ENCODE data around the gene ITGA1. TPM values are rescaled to one million over a fixed set of nuclear protein-coding genes. Genes with fewer than 3 reads are reported as not detected.
"Not testable (repeated sequence)": the region's sequence is repeated elsewhere in the genome, so short reads cannot be mapped to it uniquely, and the experiment has no call there.

The ITGA1 gene
- total RNA-seq, 1 donor from 2014 or later: 33.5 TPM

GRCh38 chr5:52861368-52861767, 73.7 kb downstream of the ITGA1 start:
- TF ChIP-seq CTCF (IDR thresholded peaks at IDR 0.05; ENCODE audit: unreplicated experiment): no peak
- Mint-ChIP-seq H3K9me3 (ENCODE audit: unreplicated experiment) (no peaks in the 10 kb centered on the region), H3K27me3 (ENCODE audit: unreplicated experiment) (no peaks in the 10 kb centered on the region), H3K36me3 (ENCODE audit: low read depth, unreplicated experiment) (no peaks in the 10 kb centered on the region), H3K27ac (ENCODE audit: unreplicated experiment) (no peak overlapping the region), H3K4me1 (ENCODE audit: unreplicated experiment) (no peaks in the 10 kb centered on the region), H3K4me3 (ENCODE audit: unreplicated experiment) (no peak overlapping the region)
- no peak for DNase-seq (ENCODE audit: low spot score)

- no peak for DNase-seq (ENCODE audit: low spot score)
- Mint-ChIP-seq H3K4me1 (ENCODE audit: unreplicated experiment) (peaks cover 3% of the 10 kb centered on the region), H3K4me3 (ENCODE audit: unreplicated experiment) (no peak overlapping the region)
Measured at GRCh38 chr5:52863715-52864290, 76.1 kb downstream of the ITGA1 start.

GRCh38 chr5:52864371-52864770, 76.7 kb downstream of the ITGA1 start:
- Mint-ChIP-seq H3K4me1 (ENCODE audit: unreplicated experiment) (peaks cover 3% of the 10 kb centered on the region), H3K27me3 (ENCODE audit: unreplicated experiment) (peaks cover 2% of the 10 kb centered on the region), H3K4me3 (ENCODE audit: unreplicated experiment) (no peak overlapping the region), H3K27ac (ENCODE audit: unreplicated experiment) (no peak overlapping the region), H3K9me3 (ENCODE audit: unreplicated experiment) (no peaks in the 10 kb centered on the region), H3K36me3 (ENCODE audit: low read depth, unreplicated experiment) (no peaks in the 10 kb centered on the region)
- no peak for DNase-seq (ENCODE audit: low spot score)
- TF ChIP-seq CTCF (IDR thresholded peaks at IDR 0.05; ENCODE audit: unreplicated experiment): no peak

More at GRCh38 chr5:52863715-52864290, 76.1 kb downstream of the ITGA1 start:
- Mint-ChIP-seq H3K27me3 (ENCODE audit: unreplicated experiment) (peaks cover 2% of the 10 kb centered on the region), H3K9me3 (ENCODE audit: unreplicated experiment) (no peaks in the 10 kb centered on the region), H3K27ac (ENCODE audit: unreplicated experiment) (no peak overlapping the region), H3K36me3 (ENCODE audit: low read depth, unreplicated experiment) (no peaks in the 10 kb centered on the region)
- no peak for TF ChIP-seq CTCF (IDR thresholded peaks at IDR 0.05; ENCODE audit: unreplicated experiment)

GRCh38 chr5:52864884-52865283, 77.2 kb downstream of the ITGA1 start:
- Mint-ChIP-seq H3K4me3 (ENCODE audit: unreplicated experiment) (no peak overlapping the region), H3K27me3 (ENCODE audit: unreplicated experiment) (peaks cover 2% of the 10 kb centered on the region), H3K27ac (ENCODE audit: unreplicated experiment) (no peak overlapping the region), H3K9me3 (ENCODE audit: unreplicated experiment) (no peaks in the 10 kb centered on the region), H3K4me1 (ENCODE audit: unreplicated experiment) (peaks cover 3% of the 10 kb centered on the region), H3K36me3 (ENCODE audit: low read depth, unreplicated experiment) (no peaks in the 10 kb centered on the region)
- no peak for TF ChIP-seq CTCF (IDR thresholded peaks at IDR 0.05; ENCODE audit: unreplicated experiment)
- no peak for DNase-seq (ENCODE audit: low spot score)

- H3K27me3 Mint-ChIP-seq (ENCODE audit: unreplicated experiment); H3K4me3 Mint-ChIP-seq (ENCODE audit: unreplicated experiment); H3K9me3 Mint-ChIP-seq (ENCODE audit: unreplicated experiment); H3K27ac Mint-ChIP-seq (ENCODE audit: unreplicated experiment); H3K36me3 Mint-ChIP-seq (ENCODE audit: low read depth, unreplicated experiment); H3K4me1 Mint-ChIP-seq (ENCODE audit: unreplicated experiment); DNase-seq (ENCODE audit: low spot score): not testable (repeated sequence)
Measured at GRCh38 chr5:52865991-52866390, 78.3 kb downstream of the ITGA1 start.
